ENCODE measurements around the gene GVQW3. TPM values are rescaled to one million over a fixed set of nuclear protein-coding genes. Genes with fewer than 3 reads are reported as not detected.
A peak's percentile ranks its signal among the peaks of the same experiment; 100 is the strongest.

Gene GVQW3
- total and polyA plus RNA-seq, 11 donors = 0.19 to 2.3 (median 1.0) TPM

- Histone ChIP-seq H3K4me1 (no peaks in the 10 kb centered on the region), H3K27ac (no peak overlapping the region), H3K9me3 (no peaks in the 10 kb centered on the region), H3K4me3 (no peak overlapping the region), H3K27me3 (no peaks in the 10 kb centered on the region), H3K36me3 (no peaks in the 10 kb centered on the region)
- DNase-seq (no peak), ATAC-seq (no peak)
- intact Hi-C loops (cut with DNase I) = no loop called here
- no peak for TF ChIP-seq POLR2A (IDR thresholded peaks at IDR 0.05)
- TF ChIP-seq CTCF (IDR thresholded peaks at IDR 0.05) = no peak
- WGBS, 4 donors = 61 to 73% (median 66%) methylated on average over 7 of the region's 7 CpGs
These were observed 27.2 kb downstream of the GVQW3 start for GRCh38 chr11:76408171-76408965.

GRCh38 chr11:76410851-76411357 is 29.8 kb downstream of the GVQW3 start:
- H3K36me3 ChIP-seq = no peaks in the 10 kb centered on the region
- 83 to 91% (median 85%) methylated on average over 10 of the region's 10 CpGs for WGBS, 4 donors
- intact Hi-C loops (cut with DNase I) = no loop called here
- TF ChIP-seq POLR2A (IDR thresholded peaks at IDR 0.05) = no peak
- no peak for TF ChIP-seq CTCF (IDR thresholded peaks at IDR 0.05)
- H3K4me1 ChIP-seq = no peaks in the 10 kb centered on the region
- ATAC-seq = no peak
- no peaks in the 10 kb centered on the region for H3K27me3 ChIP-seq
- H3K4me3 ChIP-seq = no peak overlapping the region
- H3K9me3 ChIP-seq = no peaks in the 10 kb centered on the region
- no peak overlapping the region for H3K27ac ChIP-seq
- DNase-seq = no peak

- no peaks in the 10 kb centered on the region for H3K4me1 ChIP-seq
- no peak overlapping the region for H3K27ac ChIP-seq
- H3K27me3 ChIP-seq = no peaks in the 10 kb centered on the region
- intact Hi-C loops (cut with DNase I) = no loop called here
- ATAC-seq (no peak), DNase-seq (no peak)
- no peaks in the 10 kb centered on the region for H3K36me3 ChIP-seq
- H3K9me3 ChIP-seq = no peaks in the 10 kb centered on the region
- no peak overlapping the region for H3K4me3 ChIP-seq
- no peak for TF ChIP-seq POLR2A (IDR thresholded peaks at IDR 0.05)
- no peak for TF ChIP-seq CTCF (IDR thresholded peaks at IDR 0.05)
These were observed 34.0 kb downstream of the GVQW3 start for GRCh38 chr11:76415073-76415472.

GRCh38 chr11:76419896-76420295 is 38.8 kb downstream of the GVQW3 start:
- H3K27me3 ChIP-seq = no peaks in the 10 kb centered on the region
- H3K4me1 ChIP-seq = no peaks in the 10 kb centered on the region
- intact Hi-C loops (cut with DNase I) = no loop called here
- H3K36me3 ChIP-seq = no peaks in the 10 kb centered on the region
- TF ChIP-seq POLR2A (IDR thresholded peaks at IDR 0.05) = no peak
- TF ChIP-seq CTCF (IDR thresholded peaks at IDR 0.05) = peak in 6 of 12 donors; percentile 7 to 31 (median 26)
- ATAC-seq (no peak), DNase-seq (no peak)
- H3K27ac ChIP-seq = no peak overlapping the region
- 56 to 69% (median 65%) methylated on average over 3 of the region's 3 CpGs for WGBS, 4 donors
- no peak overlapping the region for H3K4me3 ChIP-seq
- no peaks in the 10 kb centered on the region for H3K9me3 ChIP-seq

Data from heart left ventricle (tissue), 16 donors.